HepG2 (cell line): ENCODE data around the gene EIF3A. TPM values are rescaled to one million over a fixed set of nuclear protein-coding genes. Genes with fewer than 3 reads are reported as not detected.

Experiments
- ARID4A ChIP-seq: sonication (generic); formaldehyde crosslinking; IDR thresholded peaks from 2 replicates; pipeline ENCODE4 v1.5.0; 2020; ENCODE audit warnings: mild to moderate bottlenecking, missing genetic modification reagents, borderline replicate concordance
- ARID5B ChIP-seq: IDR thresholded peaks from 2 replicates; pipeline ENCODE4 v1.4.0; 2020; ENCODE audit warnings: mild to moderate bottlenecking, missing genetic modification reagents
- ATF7-NPFF ChIP-seq: sonication (generic); formaldehyde crosslinking; IDR thresholded peaks from 2 replicates; pipeline ENCODE4 v1.8.1; 2023; ENCODE audit warnings: mild to moderate bottlenecking, low read depth, missing genetic modification reagents, moderate library complexity
- ETV6 ChIP-seq: sonication (generic); formaldehyde crosslinking; conservative IDR thresholded peaks from 2 replicates; pipeline ENCODE4 v1.4.0; 2020; ENCODE audit warnings: missing genetic modification reagents
- GABPB1 ChIP-seq: IDR thresholded peaks from 2 replicates; pipeline ENCODE4 v1.6.1; 2016; ENCODE audit warnings: mild to moderate bottlenecking, missing genetic modification reagents, moderate library complexity, missing compliant biosample characterization
- GATAD1 ChIP-seq: IDR thresholded peaks from 2 replicates; pipeline ENCODE4 v1.6.1; 2016; ENCODE audit warnings: missing genetic modification reagents, missing compliant biosample characterization
- GPN1 ChIP-seq: sonication (generic); formaldehyde crosslinking; IDR thresholded peaks from 2 replicates; pipeline ENCODE4 v1.5.1; 2020; ENCODE audit warnings: missing genetic modification reagents, borderline replicate concordance
- HNF4A ChIP-seq: sonication (generic); formaldehyde crosslinking; IDR thresholded peaks from 2 replicates; pipeline ENCODE4 v1.4.0; 2020; ENCODE audit warnings: missing genetic modification reagents
- MEIS1 ChIP-seq: sonication (generic); formaldehyde crosslinking; IDR thresholded peaks from 2 replicates; pipeline ENCODE4 v1.9.0; 2021; ENCODE audit warnings: mild to moderate bottlenecking, missing genetic modification reagents, moderate library complexity, borderline replicate concordance
- NR2F1 ChIP-seq, 2 experiments: fragments of 450-650 bp in 1 of 2; formaldehyde crosslinking in 1 of 2; IDR thresholded peaks; 2 replicates each; pipeline versions ENCODE4 v1.5.0 to v1.6.1; 2016 to 2020; ENCODE audit warnings: mild to moderate bottlenecking in 1 of 2, missing compliant biosample characterization in 1 of 2, missing genetic modification reagents in 1 of 2, moderate library complexity in 1 of 2
- SAFB2 ChIP-seq: sonication (generic); formaldehyde crosslinking; IDR thresholded peaks from 2 replicates; pipeline ENCODE4 v1.5.1; 2020; ENCODE audit warnings: missing genetic modification reagents, low read depth, mild to moderate bottlenecking, borderline replicate concordance
- SPEN ChIP-seq: sonication (generic); formaldehyde crosslinking; IDR thresholded peaks from 2 replicates; pipeline ENCODE4 v1.5.1; 2020; ENCODE audit warnings: low read depth, mild to moderate bottlenecking, missing genetic modification reagents
- TAF1 ChIP-seq: sonication (generic); formaldehyde crosslinking; IDR thresholded peaks from 2 replicates; pipeline ENCODE4 v1.4.0; 2020; ENCODE audit warnings: missing genetic modification reagents
- ZBTB26 ChIP-seq: IDR thresholded peaks from 2 replicates; pipeline ENCODE4 v1.6.1; 2016; ENCODE audit warnings: missing compliant biosample characterization, missing genetic modification reagents, borderline replicate concordance
- ZFP36L1 ChIP-seq: sonication (generic); formaldehyde crosslinking; IDR thresholded peaks from 2 replicates; pipeline ENCODE4 v1.8.0; 2022; ENCODE audit warnings: mild to moderate bottlenecking, missing genetic modification reagents, moderate library complexity
- ZMAT3 ChIP-seq: sonication (generic); formaldehyde crosslinking; conservative IDR thresholded peaks from 2 replicates; pipeline ENCODE4 v1.7.0; 2021; ENCODE audit warnings: missing genetic modification reagents
- ZNF552 ChIP-seq: sonication (generic); formaldehyde crosslinking; IDR thresholded peaks from 2 replicates; pipeline ENCODE4 v1.9.0; 2022; ENCODE audit warnings: missing genetic modification reagents, mild to moderate bottlenecking, borderline replicate concordance
- ZNF724P ChIP-seq: sonication (generic); formaldehyde crosslinking; IDR thresholded peaks from 2 replicates; pipeline ENCODE4 v1.8.0; 2022; ENCODE audit warnings: missing genetic modification reagents, borderline replicate concordance
- ZNF768 ChIP-seq: sonication (generic); formaldehyde crosslinking; IDR thresholded peaks from 2 replicates; pipeline ENCODE4 v1.4.0; 2020; ENCODE audit warnings: missing genetic modification reagents
- ZNF777 ChIP-seq: sonication (generic); formaldehyde crosslinking; IDR thresholded peaks from 2 replicates; pipeline ENCODE4 v1.4.0; 2020; ENCODE audit warnings: missing genetic modification reagents
- polyA plus RNA-seq, 8 experiments: library from polyadenylated mRNA; depleted of rRNA in 3 of 8; stranded (reverse) in 7 of 8; unstranded in 1 of 8; fragments of >200 nt; fragmentation: Illumina TruSeq in 4 of 8; extraction: Trizol in 4 of 8; gene quantifications; 2 replicates each; pipeline versions ENCODE4 v1.2.1 to v1.2.3, GENCODE V29; 2011 to 2016; ENCODE audit warnings: low read depth in 4 of 8, missing spikeins in 1 of 8, mixed read lengths in 1 of 8; ENCODE audit not compliant: insufficient read depth in 1 of 8
- total RNA-seq, 5 experiments: library from RNA; depleted of rRNA; stranded (reverse); fragments of >200 nt; fragmentation: Illumina TruSeq; extraction: Trizol; gene quantifications; 2 replicates each; pipeline ENCODE4 v1.2.3, GENCODE V29; 2016; ENCODE audit warnings: low read depth in 1 of 5

EIF3A gene
- total and polyA plus RNA-seq, 2 of the 13 experiments (the other 11 are each of a cell fraction or from before 2014, with no cell fraction given), result 25.6 to 117 TPM

- TF ChIP-seq ZFP36L1 (CRISPR knock-in tag) (no peak), HNF4A (no peak), GABPB1 (CRISPR knock-in tag) (peak; percentile 65; the same call in 1 of the 2 replicates), ZBTB26 (peak; percentile 45; the same call in 1 of the 2 replicates), SAFB2 (CRISPR knock-in tag) (peak; percentile 42; the same call in 1 of the 2 replicates), SPEN (CRISPR knock-in tag) (peak; percentile 74), ZMAT3 (CRISPR knock-in tag) (peak; percentile 62; the same call in 1 of the 2 replicates), ETV6 (CRISPR knock-in tag) (0 out of 2 replicates have a peak, but pooled peaks have one; percentile 64), ARID5B (0 out of 2 replicates have a peak, but pooled peaks have one; percentile 25), NR2F1 (CRISPR knock-in tag; IDR thresholded peaks at IDR 0.05) (no peak), ZNF724P (CRISPR knock-in tag) (no peak), GATAD1 (CRISPR knock-in tag) (peak; percentile 39; the same call in 1 of the 2 replicates), GPN1 (no peak), ATF7-NPFF (CRISPR knock-in tag) (peak; percentile 67; the same call in 1 of the 2 replicates), TAF1 (peak; percentile 81), ZNF552 (CRISPR knock-in tag) (0 out of 2 replicates have a peak, but pooled peaks have one; percentile 73), ARID4A (CRISPR knock-in tag) (peak; percentile 66; the same call in 1 of the 2 replicates), MEIS1 (CRISPR knock-in tag) (0 out of 2 replicates have a peak, but pooled peaks have one; percentile 30), ZNF768 (peak; percentile 62; the same call in 1 of the 2 replicates), ZNF777 (peak; percentile 71)
Observed at GRCh38 chr10:119103903-119104653, 23.5 kb upstream of the EIF3A start, which contains the start of gene DENND10 (continued).
